ENCODE measurements around the gene TADA3.

The TADA3 gene

DNA sequence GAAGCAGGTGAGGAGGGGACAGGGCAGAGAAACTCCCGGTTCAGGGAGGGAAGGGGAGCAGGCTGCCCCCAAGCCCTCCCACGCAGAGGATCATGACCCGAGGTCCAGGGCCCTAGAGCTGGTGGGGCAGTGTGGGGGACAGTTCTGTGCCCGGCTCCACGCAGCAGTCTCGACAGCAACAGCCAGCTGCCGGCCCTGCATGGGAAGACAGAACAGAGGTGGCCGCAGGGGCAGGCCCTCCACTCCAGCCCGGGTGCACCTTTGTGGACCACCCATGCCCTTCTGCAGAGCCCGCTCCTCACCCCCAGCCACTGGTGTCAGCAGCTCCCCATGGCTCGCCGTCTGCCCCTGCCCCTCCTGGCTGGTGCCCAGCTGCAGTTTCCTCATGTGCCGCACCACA, 34.8 kb downstream of the TADA3 start:
- no peak for DNase-seq

DNA sequence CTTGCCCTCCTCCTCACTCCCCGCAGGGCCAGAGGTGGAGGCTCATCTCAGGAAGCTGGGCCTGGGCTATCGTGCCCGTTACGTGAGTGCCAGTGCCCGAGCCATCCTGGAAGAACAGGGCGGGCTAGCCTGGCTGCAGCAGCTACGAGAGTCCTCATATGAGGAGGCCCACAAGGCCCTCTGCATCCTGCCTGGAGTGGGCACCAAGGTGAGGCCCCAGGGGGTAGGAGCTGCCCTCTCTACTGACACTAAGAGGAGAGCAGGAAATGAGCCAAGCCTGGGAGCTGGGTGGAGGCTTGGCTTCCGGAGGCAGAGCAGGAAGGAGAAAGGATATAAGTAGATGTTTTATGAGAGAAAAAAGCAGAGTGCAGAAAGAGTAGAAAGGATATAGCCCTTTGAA, 37.6 kb downstream of the TADA3 start:
- no peak for DNase-seq

- peak in 1 of 3 experiments; percentile 8 for DNase-seq
These were observed 41.5 kb downstream of the TADA3 start for GRCh38 chr3:9750556-9751411.

- peak; percentile 90 to 97 (median 92) for DNase-seq
These were observed 42.4 kb downstream of the TADA3 start, which contains the start of gene OGG1 for GRCh38 chr3:9749645-9750555. Gene OGG1 (plus strand): TSS chr3:9749952. CDS start chr3:9750287, 335 bp downstream.

DNA sequence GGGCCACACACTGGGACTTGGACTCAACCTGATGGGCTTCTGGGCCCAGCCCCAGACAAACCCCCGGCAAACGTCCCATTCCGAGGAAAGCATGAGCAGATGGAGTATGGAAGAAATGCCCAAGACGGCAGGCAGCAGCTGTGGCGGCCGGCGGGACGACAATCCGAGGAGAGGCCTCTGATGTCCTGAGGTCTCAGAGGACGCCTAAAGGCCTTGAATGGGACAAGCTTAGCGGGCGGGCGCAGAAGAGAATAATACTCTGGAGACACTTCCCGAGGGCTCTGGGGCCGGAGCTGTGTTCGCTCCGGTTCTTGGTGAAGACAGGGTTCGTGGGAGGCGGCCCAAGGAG, 43.0 kb downstream of the TADA3 start:
- no peak for DNase-seq

DNA sequence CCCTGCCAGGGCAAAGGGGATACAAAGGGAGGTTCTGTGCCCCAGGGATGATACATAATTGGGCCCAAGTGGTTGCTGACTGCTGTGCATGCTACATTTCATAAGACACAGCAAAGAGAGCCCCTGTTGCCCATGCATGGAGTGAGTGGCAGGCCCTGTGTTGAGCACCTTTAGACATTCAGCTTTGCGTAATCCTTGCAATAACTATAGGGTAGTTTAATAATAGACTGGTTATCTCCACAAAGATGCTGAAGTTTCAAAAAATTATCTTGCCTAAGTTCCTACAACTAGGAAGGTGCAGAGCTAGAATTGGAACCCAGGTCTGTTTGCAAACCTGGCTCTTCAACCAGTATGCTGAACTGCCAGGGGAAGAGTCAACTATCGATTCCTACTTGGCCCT, 44.2 kb downstream of the TADA3 start:
- no peak for DNase-seq

GRCh38 chr3:9747267-9747666, 45.0 kb downstream of the TADA3 start:
- DNase-seq, result no peak

GRCh38 chr3:9746330-9746729, 45.9 kb downstream of the TADA3 start:
- no peak for DNase-seq

DNA sequence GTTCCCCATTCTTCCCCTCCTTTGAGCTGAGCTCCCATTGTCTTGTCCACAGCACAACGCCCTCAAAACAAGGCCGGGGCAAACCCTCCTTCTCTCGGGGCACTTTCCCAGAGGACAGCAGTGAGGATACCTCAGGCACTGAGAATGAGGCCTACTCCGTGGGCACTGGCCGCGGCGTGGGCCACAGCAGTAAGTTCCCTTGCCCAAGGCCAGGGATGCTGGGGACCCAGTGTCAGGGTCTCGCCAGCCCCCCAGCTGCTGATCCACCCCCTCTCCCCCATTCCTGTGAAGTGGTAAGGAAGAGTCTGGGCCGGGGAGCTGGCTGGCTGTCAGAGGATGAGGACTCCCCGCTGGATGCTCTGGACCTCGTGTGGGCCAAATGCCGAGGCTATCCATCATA, 46.8 kb downstream of the TADA3 start:
- DNase-seq, result no peak

- DNase-seq, result no peak
These were observed 48.1 kb downstream of the TADA3 start for GRCh38 chr3:9744162-9744561.

DNA sequence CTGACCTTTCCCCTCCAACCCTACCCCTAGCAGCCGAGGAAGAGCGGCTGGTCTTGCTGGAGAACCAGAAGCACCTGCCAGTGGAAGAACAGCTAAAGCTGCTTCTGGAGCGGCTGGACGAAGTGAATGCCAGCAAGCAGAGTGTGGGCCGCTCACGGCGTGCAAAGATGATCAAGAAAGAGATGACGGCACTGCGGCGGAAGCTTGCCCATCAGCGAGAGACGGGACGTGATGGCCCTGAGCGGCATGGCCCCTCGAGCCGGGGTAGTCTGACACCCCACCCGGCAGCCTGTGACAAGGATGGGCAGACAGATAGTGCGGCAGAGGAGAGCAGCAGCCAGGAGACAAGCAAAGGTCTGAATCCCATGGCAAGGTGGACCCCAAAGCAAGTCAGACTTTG, 48.7 kb downstream of the TADA3 start:
- no peak for DNase-seq

- DNase-seq, result no peak
These were observed 49.7 kb downstream of the TADA3 start for GRCh38 chr3:9742560-9742959.

- DNase-seq, result no peak
These were observed 53.1 kb downstream of the TADA3 start for GRCh38 chr3:9739181-9739580.

DNA sequence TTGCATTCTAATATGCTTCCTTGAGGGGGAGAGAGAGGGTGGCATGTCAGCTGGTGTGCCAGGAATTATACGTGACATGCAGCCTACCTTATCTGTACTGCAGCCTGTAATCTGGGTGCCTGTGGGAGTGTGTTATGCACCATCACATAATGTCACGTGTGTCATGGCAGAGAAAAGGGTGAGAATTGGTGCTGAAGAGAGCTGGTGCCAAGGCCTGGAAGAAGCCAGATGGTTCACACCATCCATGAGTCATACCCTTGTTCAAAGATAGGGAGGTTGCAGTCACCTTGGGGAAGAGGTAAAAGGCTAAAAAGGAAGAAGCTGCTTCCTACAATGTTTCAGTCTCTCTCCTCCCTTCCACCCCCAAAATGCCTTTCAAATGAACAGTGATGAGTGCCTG, 55.4 kb downstream of the TADA3 start:
- no peak for DNase-seq

- no peak for DNase-seq
These were observed 59.5 kb downstream of the TADA3 start for GRCh38 chr3:9732740-9733115.

DNA sequence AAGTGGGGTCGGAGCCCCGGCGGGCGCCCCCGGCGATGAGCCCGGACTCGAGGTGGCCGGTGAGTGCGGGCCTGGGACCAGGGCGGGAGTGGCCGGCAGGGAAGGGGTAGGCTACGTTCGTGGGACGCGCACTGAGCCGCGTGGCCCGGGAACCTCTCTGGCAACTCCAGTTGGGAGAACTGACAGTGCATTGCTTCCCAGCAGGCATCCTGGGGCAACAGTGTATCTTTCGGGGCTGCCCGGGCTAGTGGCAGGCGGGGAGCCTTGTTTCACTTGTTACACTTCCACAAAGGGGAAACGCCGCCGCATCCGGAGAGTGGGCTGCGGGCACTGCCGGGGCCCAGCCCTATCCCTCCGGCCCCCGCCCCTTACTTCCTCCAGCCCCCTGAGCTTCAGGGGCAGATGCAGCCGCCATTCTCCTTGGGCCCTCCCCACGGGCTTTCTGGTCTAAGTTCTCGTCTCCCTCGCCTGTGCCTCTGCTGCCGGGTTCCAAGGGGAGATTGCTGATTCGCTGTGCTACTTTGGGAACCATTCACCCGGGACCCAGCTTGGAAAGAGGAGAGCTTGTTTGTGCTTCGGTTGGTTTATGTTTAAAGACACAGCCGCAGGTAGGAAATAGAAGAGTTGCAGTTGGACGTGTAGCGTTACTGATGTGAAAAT, 60.1 kb downstream of the TADA3 start:
- DNase-seq, result peak in 2 of 3 experiments; percentile 18 to 40

DNA sequence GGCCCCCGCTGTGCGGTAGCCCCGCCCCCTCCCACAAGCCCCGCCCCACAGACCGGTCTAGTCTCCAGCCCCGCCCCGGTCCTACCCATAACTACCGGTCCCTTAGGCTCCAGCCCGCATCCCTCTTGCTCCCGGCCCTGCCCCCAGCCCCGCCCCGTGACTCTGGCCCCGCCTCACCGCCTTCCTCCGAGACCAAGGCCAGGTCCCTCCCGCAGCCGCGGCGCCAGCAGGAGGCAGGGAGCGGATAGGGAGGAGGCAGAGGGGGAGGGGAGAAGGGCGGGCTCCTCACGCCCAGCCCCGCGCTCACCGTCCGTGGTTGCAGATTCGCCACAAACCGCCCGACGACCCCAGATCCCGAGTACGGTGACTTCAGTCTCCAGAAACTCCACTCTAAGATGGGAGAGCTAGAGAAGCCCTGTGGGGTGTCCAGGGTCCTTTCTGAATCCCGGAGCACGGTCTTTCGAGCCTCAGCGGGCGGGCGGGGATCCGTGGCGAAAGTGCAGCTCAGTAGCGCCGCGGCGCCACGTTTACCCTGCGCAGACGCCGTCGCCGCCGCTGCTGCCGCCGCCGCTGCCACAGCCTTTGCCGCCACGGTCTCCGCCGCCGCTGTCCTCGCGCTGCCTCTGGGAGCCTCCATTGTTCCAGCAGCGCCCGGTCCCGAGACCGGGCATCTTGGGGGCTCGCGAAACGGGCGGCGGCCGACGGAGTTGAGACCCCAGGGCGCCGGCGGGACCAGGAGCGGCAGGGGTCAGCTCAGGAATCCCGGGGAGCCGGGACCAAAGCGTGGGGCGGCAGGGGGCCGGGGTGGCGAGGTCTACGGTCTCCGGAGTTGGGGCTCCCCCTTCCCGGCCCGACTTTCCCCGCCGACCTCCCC, 60.8 kb downstream of the TADA3 start, which contains the start of gene BRPF1:
Gene BRPF1 (plus strand): TSS at position 530 of the 874 bp plus-strand sequence. CDS start 2,406 bp downstream, outside the sequence.
- peak; percentile 92 to 97 (median 92) for DNase-seq

GRCh38 chr3:9730657-9731205, 61.5 kb downstream of the TADA3 start:
- peak in 1 of 3 experiments; percentile 77 for DNase-seq
